Fibroblast of villous mesenchyme (primary cell): ENCODE results near the gene OSM. TPM values are rescaled to one million over a fixed set of nuclear protein-coding genes. Genes with fewer than 3 reads are reported as not detected.

ENCODE experiments used
- DNase-seq: peaks from one replicate; pipeline ENCODE4 v3.0.0-alpha.2; 2010; ENCODE audit warnings: low read depth
- H3K4me3 ChIP-seq: 2 replicates; pipeline ENCODE4 v1.5.1; 2011; ENCODE audit warnings: low read depth, mild to moderate bottlenecking, low read length
- total RNA-seq: library from RNA; depleted of rRNA; stranded (reverse); fragments of >200 nt; gene quantifications from 2 replicates; pipeline ENCODE4 v1.2.3, GENCODE V29; 2012
- TF ChIP-seq, protein P1 (sequence below): IDR thresholded peaks from 2 replicates; pipeline ENCODE4 v1.5.1; 2012; ENCODE audit warnings: low read depth, mild to moderate bottlenecking, low read length; ENCODE audit not compliant: insufficient read depth

Gene OSM
- total RNA-seq, 1 donor, result 0.43 TPM

- TF ChIP-seq, protein P1, sequence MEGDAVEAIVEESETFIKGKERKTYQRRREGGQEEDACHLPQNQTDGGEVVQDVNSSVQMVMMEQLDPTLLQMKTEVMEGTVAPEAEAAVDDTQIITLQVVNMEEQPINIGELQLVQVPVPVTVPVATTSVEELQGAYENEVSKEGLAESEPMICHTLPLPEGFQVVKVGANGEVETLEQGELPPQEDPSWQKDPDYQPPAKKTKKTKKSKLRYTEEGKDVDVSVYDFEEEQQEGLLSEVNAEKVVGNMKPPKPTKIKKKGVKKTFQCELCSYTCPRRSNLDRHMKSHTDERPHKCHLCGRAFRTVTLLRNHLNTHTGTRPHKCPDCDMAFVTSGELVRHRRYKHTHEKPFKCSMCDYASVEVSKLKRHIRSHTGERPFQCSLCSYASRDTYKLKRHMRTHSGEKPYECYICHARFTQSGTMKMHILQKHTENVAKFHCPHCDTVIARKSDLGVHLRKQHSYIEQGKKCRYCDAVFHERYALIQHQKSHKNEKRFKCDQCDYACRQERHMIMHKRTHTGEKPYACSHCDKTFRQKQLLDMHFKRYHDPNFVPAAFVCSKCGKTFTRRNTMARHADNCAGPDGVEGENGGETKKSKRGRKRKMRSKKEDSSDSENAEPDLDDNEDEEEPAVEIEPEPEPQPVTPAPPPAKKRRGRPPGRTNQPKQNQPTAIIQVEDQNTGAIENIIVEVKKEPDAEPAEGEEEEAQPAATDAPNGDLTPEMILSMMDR, result no peak
- DNase-seq, result no peak
Observed at GRCh38 chr22:30232716-30233218, 33.9 kb downstream of the OSM start.

DNA sequence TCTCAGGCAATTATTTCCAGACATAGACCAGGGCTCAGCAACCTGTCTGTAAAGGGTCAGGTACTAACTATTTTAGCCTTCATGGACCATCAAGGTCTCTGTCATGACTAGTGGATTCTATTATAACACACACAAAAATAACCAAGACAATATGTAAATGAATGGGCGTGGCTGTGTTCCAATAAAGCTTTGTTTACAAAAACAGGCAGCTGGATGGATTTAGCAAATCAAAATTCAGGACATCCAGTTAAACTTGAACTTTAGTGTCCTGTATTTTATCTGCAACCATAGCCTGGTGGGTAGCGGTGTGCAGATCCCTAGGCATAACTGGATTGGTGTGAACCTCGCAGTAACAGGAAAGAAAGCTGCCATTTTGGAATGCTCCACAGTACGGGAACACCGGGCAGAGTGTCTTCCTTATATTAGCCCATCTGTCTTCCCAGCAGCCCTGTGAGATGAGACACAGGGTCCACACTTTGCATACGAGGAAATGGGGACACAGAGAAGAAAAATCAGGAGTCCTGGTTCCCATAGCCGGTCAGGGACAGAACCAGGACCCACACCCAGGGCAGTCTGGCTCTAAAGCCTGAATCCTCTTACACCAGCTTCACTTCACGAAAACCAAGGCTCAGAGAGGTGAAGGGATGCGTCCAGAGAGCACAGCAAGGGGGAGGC, 35.7 kb downstream of the OSM start:
- H3K4me3 ChIP-seq, result no peak overlapping the region
- no peak for DNase-seq
- TF ChIP-seq, protein P1, result no peak

More at GRCh38 chr22:30232716-30233218, 33.9 kb downstream of the OSM start:
- H3K4me3 ChIP-seq, result no peak overlapping the region

GRCh38 chr22:30230330-30230729, 36.3 kb downstream of the OSM start:
- no peak overlapping the region for H3K4me3 ChIP-seq
- no peak for DNase-seq
- TF ChIP-seq, protein P1, result no peak

DNA sequence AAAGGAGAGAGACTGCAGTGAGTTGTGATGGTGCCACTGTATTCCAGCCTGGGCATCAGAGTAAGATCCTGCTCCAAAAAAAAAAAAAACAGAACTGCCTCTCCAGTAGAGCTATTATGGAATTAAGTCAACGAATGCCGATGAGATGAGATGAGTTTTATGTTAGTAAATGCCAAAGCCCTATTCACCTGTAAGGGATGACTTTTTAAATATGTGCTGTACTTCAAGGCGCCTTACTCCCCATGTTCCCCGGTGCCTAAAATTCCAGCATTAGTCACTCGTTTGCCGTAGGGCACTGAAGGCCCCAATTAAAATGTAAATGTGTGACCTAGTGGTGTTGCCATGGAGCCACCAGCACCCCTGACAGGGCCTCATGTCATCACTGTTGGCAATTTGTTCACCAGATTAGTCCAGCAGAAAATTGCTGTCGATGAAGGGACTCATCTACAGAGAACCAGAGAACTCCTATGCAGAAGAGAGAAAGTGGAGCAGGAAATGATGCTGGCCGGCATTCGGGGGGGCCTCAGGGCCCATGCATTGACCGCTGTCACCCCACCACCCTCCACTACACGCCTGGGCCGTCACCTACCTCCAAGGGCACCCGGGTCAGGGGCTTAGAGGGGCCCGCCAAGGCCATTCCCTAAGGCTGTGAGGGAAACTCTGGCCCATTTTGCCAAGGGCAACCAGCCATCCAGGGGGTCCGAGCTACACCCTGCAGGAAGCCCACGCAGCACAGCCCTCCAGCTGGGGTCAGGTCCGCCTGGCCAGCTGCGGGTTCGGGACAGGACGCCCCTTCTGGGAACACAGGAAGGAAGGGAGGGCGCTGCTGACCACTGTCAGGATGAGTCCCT, 37.9 kb downstream of the OSM start:
- DNase-seq, result peak; percentile 25
- TF ChIP-seq, protein P1, result no peak
- H3K4me3 ChIP-seq, result no peak overlapping the region

- no peak overlapping the region for H3K4me3 ChIP-seq
- no peak for DNase-seq
- TF ChIP-seq, protein P1, result no peak
Observed at GRCh38 chr22:30227438-30228228, 39.0 kb downstream of the OSM start.

GRCh38 chr22:30226192-30226832, 40.3 kb downstream of the OSM start:
- TF ChIP-seq, protein P1, result no peak
- no peak overlapping the region for H3K4me3 ChIP-seq
- DNase-seq, result peak; percentile 32
